Measurements from ENCODE around the gene RNF225.

DNA sequence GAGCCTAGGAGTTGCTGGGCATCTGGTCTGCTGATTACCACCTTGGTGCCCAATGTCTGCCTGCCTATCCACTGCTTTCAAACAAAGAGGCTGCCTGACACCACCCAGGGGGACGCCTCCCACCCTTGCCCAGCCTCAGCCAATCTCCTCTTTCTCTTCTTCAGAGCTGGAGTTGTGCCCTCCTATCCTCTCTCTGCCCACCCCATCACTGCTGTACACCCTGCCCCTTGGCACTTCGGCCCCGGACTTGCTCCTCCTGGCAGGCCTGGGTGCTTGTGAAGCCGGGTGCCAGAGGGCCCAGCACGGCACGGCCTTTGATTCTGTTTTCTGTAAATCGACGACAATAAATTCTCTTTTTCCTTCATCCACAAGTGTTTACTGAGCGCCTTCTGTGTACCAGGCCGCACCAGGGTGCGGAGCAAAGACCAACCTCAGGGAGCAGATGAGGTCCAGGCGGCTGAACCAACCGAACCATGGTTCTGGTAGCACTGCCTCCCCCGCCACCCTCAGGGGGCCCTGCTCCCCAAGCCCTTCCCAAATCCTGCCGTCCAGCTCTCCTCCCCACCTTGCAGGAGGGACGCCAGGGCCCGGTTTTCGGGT, 5.0 kb downstream of the RNF225 start:
- no peak for TF ChIP-seq YY1 (IDR thresholded peaks at IDR 0.05; ENCODE audit: insufficient read depth, insufficient read length)
- TF ChIP-seq ZNF274 (IDR thresholded peaks at IDR 0.05; ENCODE audit: low read depth, low read length): no peak
